Mucosa of descending colon (tissue), 3 donors: ENCODE measurements around the gene RNF6. TPM values are rescaled to one million over a fixed set of nuclear protein-coding genes. Genes with fewer than 3 reads are reported as not detected.

Experiments used
- ATAC-seq: fragments of 200-7000 bp; cut with Tn5 transposase; one replicate; pipeline ENCODE4 v1.9.1; 2020; ENCODE audit warnings: mild to moderate bottlenecking, moderate library complexity
- DNase-seq, 3 donors: peaks; one replicate each; pipeline ENCODE4 v3.0.0-alpha.2; 2020
- H3K36me3 ChIP-seq: fragments of 200-600 bp; one replicate; pipeline ENCODE4 v1.8.0; 2021; ENCODE audit warnings: low read depth, mild to moderate bottlenecking
- H3K4me1 ChIP-seq: fragments of 200-600 bp; one replicate; pipeline ENCODE4 v1.8.0; 2021; ENCODE audit warnings: low read depth, mild to moderate bottlenecking
- H3K4me3 ChIP-seq: fragments of 200-600 bp; one replicate; pipeline ENCODE4 v1.8.0; 2021; ENCODE audit warnings: mild to moderate bottlenecking
- H3K9me3 ChIP-seq: fragments of 200-600 bp; one replicate; pipeline ENCODE4 v1.8.0; 2021; ENCODE audit warnings: mild to moderate bottlenecking
- intact Hi-C, 2 donors: fragments of 100-400 bp; cut with DNase I in 1 of 2; cut with micrococcal nuclease in 1 of 2; formaldehyde crosslinking; loops; one replicate each; pipeline versions ENCODE4 v1.11.0 to v1.11.1; 2022; cut with DNase I, micrococcal nuclease
- total RNA-seq, 3 donors: library from RNA; stranded (reverse); fragmentation: NEBNext Ultra II Directional in 2 of 3; extraction: Animal tissue kit (Norgen Biotek cat#: 25700) in 2 of 3; gene quantifications; one replicate each; pipeline versions ENCODE4 v1.2.1 to v1.2.4, GENCODE V29; 2021 to 2023
- TF ChIP-seq, protein P1 (sequence below): fragments of 200-600 bp; IDR thresholded peaks from one replicate; pipeline ENCODE4 v1.8.0; 2022; ENCODE audit warnings: antibody characterized with exemption, mild to moderate bottlenecking
- donor health status: DM: no; HTN: no; CAD: no; lungs with moderate emphysema.
- donor health status: DM: no; HTN: no; CAD: no.
- donor health status: DM: no; HTN: yes; CAD: no.

Gene RNF6
- total RNA-seq, 3 donors from 2014 or later = 35.4 to 41.6 (median 35.8) TPM

DNA sequence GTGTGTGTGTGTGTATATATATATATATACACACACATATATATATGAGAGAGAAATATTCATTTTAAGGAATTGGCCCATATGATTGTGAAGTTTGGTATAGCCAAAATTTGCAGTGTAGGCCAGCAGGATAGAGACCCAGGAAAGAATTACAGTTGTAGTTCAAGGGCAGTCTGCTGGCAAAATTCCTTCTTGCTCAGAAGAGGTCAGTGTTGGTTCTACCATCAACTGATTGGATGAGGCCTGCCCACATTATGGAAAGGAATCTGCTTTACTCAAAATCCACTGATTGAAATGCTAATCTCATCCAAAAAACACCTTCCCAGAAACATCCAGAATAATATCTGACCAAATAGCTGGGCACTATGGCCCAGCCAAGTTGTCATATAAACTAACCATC lies 24.0 kb downstream of the RNF6 start:
- Histone ChIP-seq H3K9me3 (peaks cover 10% of the 10 kb centered on the region), H3K4me1 (no peaks in the 10 kb centered on the region), H3K4me3 (no peak overlapping the region), H3K36me3 (no peaks in the 10 kb centered on the region)
- ATAC-seq = no peak
- TF ChIP-seq, protein P1, sequence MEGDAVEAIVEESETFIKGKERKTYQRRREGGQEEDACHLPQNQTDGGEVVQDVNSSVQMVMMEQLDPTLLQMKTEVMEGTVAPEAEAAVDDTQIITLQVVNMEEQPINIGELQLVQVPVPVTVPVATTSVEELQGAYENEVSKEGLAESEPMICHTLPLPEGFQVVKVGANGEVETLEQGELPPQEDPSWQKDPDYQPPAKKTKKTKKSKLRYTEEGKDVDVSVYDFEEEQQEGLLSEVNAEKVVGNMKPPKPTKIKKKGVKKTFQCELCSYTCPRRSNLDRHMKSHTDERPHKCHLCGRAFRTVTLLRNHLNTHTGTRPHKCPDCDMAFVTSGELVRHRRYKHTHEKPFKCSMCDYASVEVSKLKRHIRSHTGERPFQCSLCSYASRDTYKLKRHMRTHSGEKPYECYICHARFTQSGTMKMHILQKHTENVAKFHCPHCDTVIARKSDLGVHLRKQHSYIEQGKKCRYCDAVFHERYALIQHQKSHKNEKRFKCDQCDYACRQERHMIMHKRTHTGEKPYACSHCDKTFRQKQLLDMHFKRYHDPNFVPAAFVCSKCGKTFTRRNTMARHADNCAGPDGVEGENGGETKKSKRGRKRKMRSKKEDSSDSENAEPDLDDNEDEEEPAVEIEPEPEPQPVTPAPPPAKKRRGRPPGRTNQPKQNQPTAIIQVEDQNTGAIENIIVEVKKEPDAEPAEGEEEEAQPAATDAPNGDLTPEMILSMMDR = no peak
- no peak for DNase-seq
- intact Hi-C loops = no loop called here

DNA sequence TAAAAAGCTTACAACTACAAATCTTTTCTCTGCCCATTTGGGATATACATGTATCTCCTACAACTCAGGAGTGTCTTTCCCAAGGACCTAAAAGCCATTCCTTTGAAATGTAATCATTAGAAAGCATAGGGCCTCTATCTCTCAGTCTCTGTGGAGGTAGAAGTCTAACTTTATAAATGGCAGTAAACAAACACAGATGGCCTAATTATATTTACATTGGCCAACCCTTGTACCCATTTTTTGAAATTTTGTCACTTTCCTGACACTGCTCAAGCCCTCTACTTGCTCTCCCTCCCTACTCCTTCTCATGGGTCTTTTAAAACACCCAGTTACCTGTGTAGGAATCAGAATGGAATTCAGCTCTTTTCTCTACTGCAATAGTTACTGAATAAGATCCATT lies 24.8 kb downstream of the RNF6 start:
- no peak overlapping the region for H3K4me3 ChIP-seq
- peaks cover 10% of the 10 kb centered on the region for H3K9me3 ChIP-seq
- DNase-seq (no peak), ATAC-seq (no peak)
- TF ChIP-seq, protein P1 = no peak
- intact Hi-C loops = no loop called here
- no peaks in the 10 kb centered on the region for H3K36me3 ChIP-seq
- H3K4me1 ChIP-seq = no peaks in the 10 kb centered on the region

DNA sequence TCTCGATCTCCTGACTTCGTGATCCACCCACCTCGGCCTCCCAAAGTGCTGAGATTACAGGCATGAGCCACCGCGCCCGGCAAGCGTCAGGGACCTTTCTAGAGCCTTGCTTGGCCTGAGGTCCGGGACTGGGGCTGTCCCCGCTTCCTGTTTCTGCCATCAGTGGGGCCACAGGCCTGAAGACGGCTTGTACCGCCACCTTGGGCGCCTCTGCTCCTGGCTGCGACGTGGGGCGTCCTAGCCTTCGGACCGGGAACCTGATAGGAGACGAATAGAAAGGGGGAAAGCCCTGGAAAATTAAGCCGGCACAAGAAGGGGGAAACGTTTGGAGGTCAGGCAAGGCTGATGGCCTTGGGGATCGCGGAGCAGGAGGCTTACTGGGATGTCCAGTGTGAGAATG lies 35.1 kb downstream of the RNF6 start:
- Histone ChIP-seq H3K4me1 (no peaks in the 10 kb centered on the region), H3K9me3 (no peaks in the 10 kb centered on the region), H3K36me3 (no peaks in the 10 kb centered on the region), H3K4me3 (peak overlapping the region; percentile 43)
- peak; percentile 16 to 55 (median 35) for DNase-seq
- TF ChIP-seq, protein P1 = no peak
- intact Hi-C loops = loop anchor here (5.0 to 10.0 kb wide), 3 partner anchors 308 to 508 kb away; no protein-coding TSS in a partner anchor
- no peak for ATAC-seq

DNA sequence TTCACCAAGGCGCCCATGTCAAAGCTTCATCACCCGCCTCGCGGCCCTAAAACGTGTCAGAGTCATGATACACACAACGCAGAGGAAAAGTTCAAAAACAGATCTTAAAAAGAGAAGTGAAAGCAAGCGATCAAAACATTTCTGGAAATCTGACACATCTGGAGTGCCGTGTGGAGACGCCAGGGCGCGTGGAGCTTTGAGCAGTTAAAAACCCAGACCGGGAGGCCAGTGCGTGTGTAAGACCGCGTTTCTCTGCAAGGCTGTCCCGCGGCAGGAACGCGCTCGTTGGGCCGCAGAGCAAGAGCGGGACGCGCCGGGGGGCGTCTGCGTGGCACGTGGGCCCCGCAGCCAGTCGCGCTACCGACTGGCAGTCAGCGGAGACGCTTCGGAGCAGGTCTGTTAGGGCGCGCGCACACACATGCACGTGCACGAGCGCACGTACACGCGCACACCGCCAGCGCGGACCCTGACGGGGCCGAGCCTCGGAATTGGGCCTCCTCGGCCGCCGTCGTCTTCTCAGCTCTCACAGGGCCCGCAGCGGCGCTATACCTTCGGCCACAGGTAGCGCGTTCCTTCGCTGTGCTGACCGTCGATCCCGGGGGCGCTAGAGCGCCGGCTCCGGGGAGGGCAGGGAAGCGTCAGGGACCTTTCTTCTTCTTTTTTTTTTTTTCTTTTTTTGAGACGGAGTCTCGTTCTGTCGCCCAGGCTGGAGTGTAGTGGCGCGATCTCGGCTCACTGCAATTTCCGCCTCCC lies 35.8 kb downstream of the RNF6 start:
- peak; percentile 100 for ATAC-seq
- peak; percentile 94 to 95 (median 95) for DNase-seq
- TF ChIP-seq, protein P1 = peak; percentile 45
- Histone ChIP-seq H3K36me3 (no peaks in the 10 kb centered on the region), H3K4me3 (peak overlapping the region; percentile 43), H3K9me3 (no peaks in the 10 kb centered on the region), H3K4me1 (no peaks in the 10 kb centered on the region)
- intact Hi-C loops = loop anchor here (5.0 to 10.0 kb wide), 3 partner anchors 309 to 509 kb away; no protein-coding TSS in a partner anchor

DNA sequence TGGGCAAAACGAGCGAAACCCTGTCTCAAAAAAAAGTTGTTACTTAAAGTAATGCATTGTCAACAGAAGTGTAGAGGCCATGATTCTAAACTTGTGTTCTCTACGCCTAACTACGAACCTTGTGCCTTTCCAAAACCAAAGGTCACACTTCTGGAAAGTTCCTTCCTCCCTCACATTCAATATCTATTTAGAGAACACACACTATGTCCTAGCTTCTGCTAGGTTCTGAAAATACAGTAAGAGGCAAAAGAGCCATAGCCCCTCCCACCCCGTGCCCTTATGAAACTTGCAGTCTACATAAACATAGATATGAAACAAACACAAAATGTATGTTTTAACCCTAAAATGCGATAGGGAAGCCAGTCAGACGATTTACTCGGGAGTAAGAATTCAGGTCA lies 36.4 kb downstream of the RNF6 start:
- H3K4me3 ChIP-seq = no peak overlapping the region
- ATAC-seq (no peak), DNase-seq (no peak)
- TF ChIP-seq, protein P1 = no peak
- H3K36me3 ChIP-seq = no peaks in the 10 kb centered on the region
- H3K9me3 ChIP-seq = no peaks in the 10 kb centered on the region
- H3K4me1 ChIP-seq = no peaks in the 10 kb centered on the region
- intact Hi-C loops = loop anchor here (5.0 to 10.0 kb wide), 3 partner anchors 309 to 509 kb away; no protein-coding TSS in a partner anchor
